ENCODE data around the gene LRRC8D.
"Not testable (repeated sequence)": the region's sequence is repeated elsewhere in the genome, so short reads cannot be mapped to it uniquely, and the experiment has no call there.

LRRC8D gene

GRCh38 chr1:89820422-89821321, at the start of gene LRRC8D:
TSS of gene LRRC8D (plus strand) at chr1:89821032. CDS start at chr1:89933069, 112,037 bp downstream.
- DNase-seq = peak; percentile 55 to 63

- no peak for DNase-seq
Measured at GRCh38 chr1:89771991-89772560, 48.8 kb upstream of the LRRC8D start.

GRCh38 chr1:89776104-89776503, 44.7 kb upstream of the LRRC8D start:
- DNase-seq = not testable (repeated sequence)

GRCh38 chr1:89777271-89777670, 43.6 kb upstream of the LRRC8D start:
- DNase-seq = not testable (repeated sequence)

GRCh38 chr1:89779151-89779940, 41.5 kb upstream of the LRRC8D start:
- DNase-seq = no peak

GRCh38 chr1:89780721-89781120, 40.1 kb upstream of the LRRC8D start:
- DNase-seq = no peak

GRCh38 chr1:89781494-89782126, 39.2 kb upstream of the LRRC8D start:
- peak; percentile 62 to 69 for DNase-seq

- no peak for DNase-seq
Measured at GRCh38 chr1:89786628-89787214, 34.1 kb upstream of the LRRC8D start.

- no peak for DNase-seq
Measured at GRCh38 chr1:89790592-89790991, 30.2 kb upstream of the LRRC8D start.

GRCh38 chr1:89791064-89791726, 29.6 kb upstream of the LRRC8D start:
- DNase-seq = no peak

GRCh38 chr1:89794406-89794805, 26.4 kb upstream of the LRRC8D start:
- no peak for DNase-seq

- not testable (repeated sequence) for DNase-seq
Measured at GRCh38 chr1:89795571-89795970, 25.3 kb upstream of the LRRC8D start.

GRCh38 chr1:89797876-89798275, 23.0 kb upstream of the LRRC8D start:
- not testable (repeated sequence) for DNase-seq

GRCh38 chr1:89799495-89799894, 21.3 kb upstream of the LRRC8D start:
- no peak for DNase-seq

- DNase-seq = no peak
Measured at GRCh38 chr1:89800022-89800655, 20.7 kb upstream of the LRRC8D start.

- no peak for DNase-seq
Measured at GRCh38 chr1:89800718-89801117, 20.1 kb upstream of the LRRC8D start.

GRCh38 chr1:89802051-89802450, 18.8 kb upstream of the LRRC8D start:
- no peak for DNase-seq

GRCh38 chr1:89802841-89803240, 18.0 kb upstream of the LRRC8D start:
- no peak for DNase-seq

- peak; percentile 90 to 92 for DNase-seq
Measured at GRCh38 chr1:89804642-89805237, 16.1 kb upstream of the LRRC8D start.

GRCh38 chr1:89806616-89807015, 14.2 kb upstream of the LRRC8D start:
- no peak for DNase-seq

GRCh38 chr1:89807503-89807902, 13.3 kb upstream of the LRRC8D start:
- no peak for DNase-seq
